Type B pancreatic cell (in vitro differentiated cells): ENCODE measurements around the gene ACP5. TPM values are rescaled to one million over a fixed set of nuclear protein-coding genes. Genes with fewer than 3 reads are reported as not detected.

ENCODE experiments used
- DNase-seq: peaks from one replicate; pipeline ENCODE4 v3.0.0; 2021; ENCODE audit warnings: mixed read lengths; ENCODE audit not compliant: unreplicated experiment; ENCODE audit errors: extremely low spot score
- H3K27ac Mint-ChIP-seq: 2 replicates; pipeline ENCODE4 v1.8.0; 2021; ENCODE audit warnings: mild to moderate bottlenecking, mixed read lengths
- H3K27me3 Mint-ChIP-seq: 2 replicates; pipeline ENCODE4 v1.8.0; 2021; ENCODE audit warnings: mixed read lengths
- H3K36me3 Mint-ChIP-seq: 2 replicates; pipeline ENCODE4 v1.8.0; 2021; ENCODE audit warnings: mixed read lengths
- H3K4me1 Mint-ChIP-seq: one replicate; pipeline ENCODE4 v1.8.0; 2021; ENCODE audit warnings: mixed read lengths; ENCODE audit not compliant: unreplicated experiment
- H3K4me3 Mint-ChIP-seq: 2 replicates; pipeline ENCODE4 v1.8.0; 2021; ENCODE audit warnings: mild to moderate bottlenecking, mixed read lengths
- H3K9me3 Mint-ChIP-seq: 2 replicates; pipeline ENCODE4 v1.8.0; 2021; ENCODE audit warnings: mixed read lengths
- CTCF ChIP-seq: fragments of 200-600 bp; sonication (generic); conservative IDR thresholded peaks from 2 replicates; pipeline ENCODE4 v1.5.0; 2021; ENCODE audit warnings: antibody characterized with exemption, mild to moderate bottlenecking
- total RNA-seq: library from RNA; stranded (reverse); gene quantifications from 2 replicates; pipeline ENCODE4 v1.2.1, GENCODE V29; 2021; ENCODE audit warnings: low replicate concordance

Gene ACP5
- total RNA-seq, 1 donor from 2014 or later = 6.0 TPM

DNA sequence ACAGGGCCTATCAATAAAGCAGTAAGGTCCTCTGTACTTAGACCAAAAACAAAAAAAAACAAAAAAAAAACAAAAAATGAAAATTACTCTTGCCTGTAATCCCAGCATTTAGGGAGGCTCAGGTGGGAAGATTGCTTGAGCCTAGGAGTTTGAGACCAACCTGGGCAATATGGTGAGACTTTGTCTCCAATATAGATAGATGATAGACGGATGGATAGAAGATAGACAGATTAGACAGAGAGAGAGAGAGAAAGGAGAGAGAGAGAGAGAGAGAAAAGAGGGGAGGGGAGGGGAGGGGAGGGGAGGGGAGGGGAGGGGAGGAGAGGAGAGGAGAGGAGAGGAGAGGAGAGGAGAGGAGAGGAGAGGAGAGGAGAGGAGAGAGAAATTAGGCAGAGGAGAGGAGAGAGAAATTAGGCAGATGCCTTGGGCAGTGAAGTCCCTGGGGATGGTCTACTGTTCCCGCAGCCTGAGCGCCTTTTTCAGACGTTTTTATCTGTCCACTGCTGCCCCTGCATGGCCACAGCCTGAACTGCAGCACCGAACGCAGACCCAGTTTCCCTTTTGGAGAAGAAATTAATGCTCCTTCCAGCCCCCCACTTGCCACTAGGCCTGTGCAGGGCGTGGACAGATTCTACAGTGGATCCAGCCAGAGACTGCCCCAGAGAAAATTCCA, 10.0 kb upstream of the ACP5 start:
- Mint-ChIP-seq H3K27me3 (peaks cover 3% of the 10 kb centered on the region), H3K4me1 (peaks cover 4% of the 10 kb centered on the region), H3K4me3 (no peak overlapping the region), H3K36me3 (no peaks in the 10 kb centered on the region), H3K9me3 (no peaks in the 10 kb centered on the region), H3K27ac (no peak overlapping the region)
- TF ChIP-seq CTCF = peak; percentile 87
- peak; percentile 84 for DNase-seq

DNA sequence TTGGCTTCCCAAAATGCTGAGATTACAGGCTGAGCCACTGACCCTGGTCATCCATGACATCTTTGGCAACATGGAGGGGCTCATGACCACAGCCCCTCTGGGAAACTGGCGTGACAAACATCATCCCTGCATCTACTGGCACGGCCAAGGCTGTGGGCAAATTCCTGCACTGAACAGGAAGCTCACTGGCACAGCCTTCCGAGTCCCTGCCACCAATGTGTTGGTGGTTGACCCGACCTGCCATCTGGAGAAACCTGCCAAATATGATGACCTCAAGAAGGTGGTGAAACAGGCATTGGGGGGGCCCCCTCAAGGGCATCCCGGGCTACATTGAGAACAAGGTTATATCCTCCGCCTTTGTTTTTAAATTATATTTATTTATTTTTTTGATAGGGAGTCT, 8.9 kb upstream of the ACP5 start:
- no peaks in the 10 kb centered on the region for H3K36me3 Mint-ChIP-seq
- peaks cover 8% of the 10 kb centered on the region for H3K4me1 Mint-ChIP-seq
- no peak for TF ChIP-seq CTCF
- no peaks in the 10 kb centered on the region for H3K9me3 Mint-ChIP-seq
- no peak overlapping the region for H3K4me3 Mint-ChIP-seq
- DNase-seq = no peak
- H3K27me3 Mint-ChIP-seq = peaks cover 6% of the 10 kb centered on the region
- no peak overlapping the region for H3K27ac Mint-ChIP-seq

- no peak for TF ChIP-seq CTCF
- Mint-ChIP-seq H3K4me3 (no peak overlapping the region), H3K27ac (no peak overlapping the region), H3K36me3 (no peaks in the 10 kb centered on the region), H3K27me3 (peaks cover 12% of the 10 kb centered on the region), H3K9me3 (no peaks in the 10 kb centered on the region), H3K4me1 (peaks cover 10% of the 10 kb centered on the region)
- DNase-seq = no peak
Measured at GRCh38 chr19:11581740-11582139, 4.3 kb upstream of the ACP5 start.

DNA sequence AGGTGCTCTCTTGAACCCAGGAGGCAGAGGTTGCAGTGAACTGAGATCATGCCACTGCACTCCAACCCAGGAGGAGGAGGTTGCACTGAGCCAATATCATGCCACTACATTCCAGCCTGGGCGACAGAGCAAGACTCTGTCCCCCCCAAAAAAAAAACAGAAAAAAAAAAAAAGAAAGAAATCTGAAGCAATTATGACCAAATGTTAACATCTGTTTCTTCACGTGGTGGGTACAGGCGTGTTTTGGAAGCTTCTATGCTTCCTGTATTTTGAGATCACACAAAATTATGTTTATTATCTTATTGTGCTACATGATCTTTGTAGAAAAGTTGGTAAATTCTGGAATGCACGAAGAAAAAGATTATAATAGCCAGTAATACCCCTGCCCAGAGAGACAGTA, 2.7 kb upstream of the ACP5 start:
- Mint-ChIP-seq H3K4me3 (no peak overlapping the region), H3K27me3 (peaks cover 12% of the 10 kb centered on the region), H3K9me3 (no peaks in the 10 kb centered on the region), H3K27ac (no peak overlapping the region), H3K4me1 (peaks cover 10% of the 10 kb centered on the region), H3K36me3 (no peaks in the 10 kb centered on the region)
- TF ChIP-seq CTCF = no peak
- DNase-seq = no peak

GRCh38 chr19:11578258-11579142, 1.1 kb upstream of the ACP5 start:
- H3K4me3 Mint-ChIP-seq = no peak overlapping the region
- peaks cover 12% of the 10 kb centered on the region for H3K27me3 Mint-ChIP-seq
- no peak overlapping the region for H3K27ac Mint-ChIP-seq
- DNase-seq = no peak
- TF ChIP-seq CTCF = no peak
- no peaks in the 10 kb centered on the region for H3K36me3 Mint-ChIP-seq
- H3K4me1 Mint-ChIP-seq = peaks cover 10% of the 10 kb centered on the region
- no peaks in the 10 kb centered on the region for H3K9me3 Mint-ChIP-seq
